Measurements from ENCODE around the gene ELL. TPM values are rescaled to one million over a fixed set of nuclear protein-coding genes. Genes with fewer than 3 reads are reported as not detected.

The ELL gene
- total RNA-seq, 1 experiment from 2014 or later, result 17.3 TPM

GRCh38 chr19:18521692-18522123, at the start of gene ELL (continued):
- TF ChIP-seq ZNF281 (CRISPR knock-in tag; IDR thresholded peaks at IDR 0.05) (no peak), NFYB (CRISPR knock-in tag; conservative IDR thresholded peaks at IDR 0.05; ENCODE audit: low read depth) (no peak; the same call in 1 of the 2 replicates), SMAD3 (CRISPR knock-in tag; IDR thresholded peaks at IDR 0.05; ENCODE audit: borderline replicate concordance) (0 out of 2 replicates have a peak, but pooled peaks have one; percentile 12), TEAD4 (CRISPR knock-in tag; IDR thresholded peaks at IDR 0.05) (no peak), ZNF423 (CRISPR knock-in tag; IDR thresholded peaks at IDR 0.05) (no peak), FOXJ3 (CRISPR knock-in tag; IDR thresholded peaks at IDR 0.05; ENCODE audit: borderline replicate concordance) (no peak), MXD4 (CRISPR knock-in tag; IDR thresholded peaks at IDR 0.05; ENCODE audit: borderline replicate concordance) (no peak), ZMAT4 (CRISPR knock-in tag; IDR thresholded peaks at IDR 0.05) (no peak), ESRRA (CRISPR knock-in tag; IDR thresholded peaks at IDR 0.05; ENCODE audit: borderline replicate concordance) (no peak), ZNF317 (CRISPR knock-in tag; IDR thresholded peaks at IDR 0.05; ENCODE audit: borderline replicate concordance, low read depth) (no peak; the same call in 1 of the 2 replicates), ZNF232 (CRISPR knock-in tag; IDR thresholded peaks at IDR 0.05) (no peak), TP53 (CRISPR knock-in tag; IDR thresholded peaks at IDR 0.05) (no peak), AR (CRISPR knock-in tag; IDR thresholded peaks at IDR 0.05) (no peak), JUN (CRISPR knock-in tag; IDR thresholded peaks at IDR 0.05) (no peak), ZNF219 (CRISPR knock-in tag; IDR thresholded peaks at IDR 0.05; ENCODE audit: borderline replicate concordance) (no peak), TEAD1 (CRISPR knock-in tag; IDR thresholded peaks at IDR 0.05) (no peak), CBFB (CRISPR knock-in tag; IDR thresholded peaks at IDR 0.05; ENCODE audit: low read depth) (no peak), SP1 (CRISPR knock-in tag; conservative IDR thresholded peaks at IDR 0.05) (no peak), NR1H2 (CRISPR knock-in tag; IDR thresholded peaks at IDR 0.05) (no peak), NFATC4 (CRISPR knock-in tag; IDR thresholded peaks at IDR 0.05) (no peak), E2F4 (CRISPR knock-in tag; IDR thresholded peaks at IDR 0.05; ENCODE audit: borderline replicate concordance, low read depth) (no peak), ZNF138 (CRISPR knock-in tag; conservative IDR thresholded peaks at IDR 0.05) (no peak), NR2C2 (CRISPR knock-in tag; IDR thresholded peaks at IDR 0.05) (no peak), STAT6 (CRISPR knock-in tag; conservative IDR thresholded peaks at IDR 0.05; ENCODE audit: low read depth) (no peak), ZNF396 (CRISPR knock-in tag; IDR thresholded peaks at IDR 0.05; ENCODE audit: borderline replicate concordance) (no peak), ZNF416 (CRISPR knock-in tag; IDR thresholded peaks at IDR 0.05) (no peak), CTCF (IDR thresholded peaks at IDR 0.05) (no peak), ZBTB43 (CRISPR knock-in tag; IDR thresholded peaks at IDR 0.05) (peak; percentile 71; the same call in 1 of the 2 replicates), FOXP1 (CRISPR knock-in tag; IDR thresholded peaks at IDR 0.05; ENCODE audit: borderline replicate concordance) (peak; percentile 68; the same call in 1 of the 2 replicates)
